PC-9 (cell line): ENCODE data around the gene UGGT2.

Source experiments
- EZH2 ChIP-seq: fragments of 200-600 bp; sonication (generic); IDR thresholded peaks from 2 replicates; pipeline ENCODE4 v1.8.0; 2017; ENCODE audit warnings: antibody characterized with exemption, low read depth
- TF ChIP-seq, protein P1 (sequence below): fragments of 200-600 bp; sonication (generic); conservative IDR thresholded peaks from 2 replicates; pipeline ENCODE4 v1.6.1; 2017; ENCODE audit warnings: mixed run types, antibody characterized with exemption, mild to moderate bottlenecking, moderate library complexity

DNA sequence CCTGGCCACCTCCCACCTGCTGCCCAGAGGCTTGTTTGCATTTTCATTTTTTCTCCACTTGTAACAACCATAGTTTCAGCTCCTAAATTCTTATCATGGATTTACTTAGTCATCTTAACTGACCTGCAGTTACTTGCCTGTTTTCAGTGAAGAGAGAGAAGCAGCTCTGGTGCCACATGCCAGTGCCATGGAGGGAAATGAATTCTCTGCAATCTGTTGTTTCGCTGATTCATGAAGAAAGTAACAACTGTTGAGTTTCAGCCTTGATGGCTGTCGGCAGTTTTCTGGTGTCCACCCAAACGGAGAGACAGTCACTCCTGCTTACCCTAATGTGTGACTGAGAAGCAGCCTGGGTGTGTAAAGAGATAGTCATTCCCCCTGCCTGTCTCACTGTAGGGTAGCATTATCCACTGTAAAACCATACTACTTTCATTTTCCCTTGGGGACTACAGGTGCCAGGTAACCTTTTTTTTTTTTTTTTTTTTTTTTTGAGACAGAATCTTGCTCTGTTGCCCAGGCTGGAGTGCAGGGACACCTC is 260.1 kb downstream of the UGGT2 start:
- TF ChIP-seq, protein P1, sequence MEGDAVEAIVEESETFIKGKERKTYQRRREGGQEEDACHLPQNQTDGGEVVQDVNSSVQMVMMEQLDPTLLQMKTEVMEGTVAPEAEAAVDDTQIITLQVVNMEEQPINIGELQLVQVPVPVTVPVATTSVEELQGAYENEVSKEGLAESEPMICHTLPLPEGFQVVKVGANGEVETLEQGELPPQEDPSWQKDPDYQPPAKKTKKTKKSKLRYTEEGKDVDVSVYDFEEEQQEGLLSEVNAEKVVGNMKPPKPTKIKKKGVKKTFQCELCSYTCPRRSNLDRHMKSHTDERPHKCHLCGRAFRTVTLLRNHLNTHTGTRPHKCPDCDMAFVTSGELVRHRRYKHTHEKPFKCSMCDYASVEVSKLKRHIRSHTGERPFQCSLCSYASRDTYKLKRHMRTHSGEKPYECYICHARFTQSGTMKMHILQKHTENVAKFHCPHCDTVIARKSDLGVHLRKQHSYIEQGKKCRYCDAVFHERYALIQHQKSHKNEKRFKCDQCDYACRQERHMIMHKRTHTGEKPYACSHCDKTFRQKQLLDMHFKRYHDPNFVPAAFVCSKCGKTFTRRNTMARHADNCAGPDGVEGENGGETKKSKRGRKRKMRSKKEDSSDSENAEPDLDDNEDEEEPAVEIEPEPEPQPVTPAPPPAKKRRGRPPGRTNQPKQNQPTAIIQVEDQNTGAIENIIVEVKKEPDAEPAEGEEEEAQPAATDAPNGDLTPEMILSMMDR: no peak
- TF ChIP-seq EZH2: no peak
